GM21529 (cell line): Measurements from ENCODE around the gene PTPRD.
"Not testable (repeated sequence)": the region's sequence is repeated elsewhere in the genome, so short reads cannot be mapped to it uniquely, and the experiment has no call there.

Experiments
- ATAC-seq: cut with Tn5 transposase; IDR thresholded peaks from one replicate; pipeline ENCODE4 v1.9.1; 2021; ENCODE audit not compliant: unreplicated experiment

PTPRD gene

DNA sequence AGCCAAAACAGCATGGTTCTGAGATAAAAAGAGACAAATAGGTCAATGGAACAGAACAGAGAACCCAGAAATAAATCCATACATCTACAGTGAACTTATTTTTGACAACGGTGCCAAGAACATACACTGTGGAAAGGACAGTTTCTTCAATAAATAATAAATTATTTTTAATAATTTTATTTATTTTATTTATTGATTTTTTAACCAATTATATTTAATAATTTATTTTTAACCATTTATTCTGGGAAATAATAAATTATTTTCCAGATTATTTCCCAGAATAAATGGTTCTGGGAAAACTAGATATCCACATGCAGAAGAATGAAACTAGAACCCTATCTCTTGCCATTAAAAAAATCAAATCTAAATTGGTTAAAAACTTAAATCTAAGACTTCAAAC is 1669.4 kb downstream of the PTPRD start:
- ATAC-seq = no peak

DNA sequence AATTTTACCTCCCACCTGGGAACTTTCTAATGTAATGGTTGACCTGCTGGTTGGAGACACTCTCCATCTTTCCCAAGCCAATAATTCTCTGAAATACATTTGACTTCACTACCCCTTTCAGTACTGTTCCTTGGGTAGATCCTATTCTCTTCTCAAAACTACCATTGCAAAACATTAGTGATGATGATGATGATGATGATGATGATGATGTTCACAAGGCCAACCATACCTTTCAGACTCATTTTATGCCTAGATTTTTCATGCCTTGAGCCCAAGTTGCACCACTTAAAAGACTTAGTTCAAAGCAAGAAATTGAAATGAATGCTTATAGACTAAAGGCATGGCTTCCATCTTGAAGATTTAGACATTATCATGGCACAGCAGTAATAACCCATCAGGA is 1672.2 kb downstream of the PTPRD start:
- no peak for ATAC-seq

DNA sequence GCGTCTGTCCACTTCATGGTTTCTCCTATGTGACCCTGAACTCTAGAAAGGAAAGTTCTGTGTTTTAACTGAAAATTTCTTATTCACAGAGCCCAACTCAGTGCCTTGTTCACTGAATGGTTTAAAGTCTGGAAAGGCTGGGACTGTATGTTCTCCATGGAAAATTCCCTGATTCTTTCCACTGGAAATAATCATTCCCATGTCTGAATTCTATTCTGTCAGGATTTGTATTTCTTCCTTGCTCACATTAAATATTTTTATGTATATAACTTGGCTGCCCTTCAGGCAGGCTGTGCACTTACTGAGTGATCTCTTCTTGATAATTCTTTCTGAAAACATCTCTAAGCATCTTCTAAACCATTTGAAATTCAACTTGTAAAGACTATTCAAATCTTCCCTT is 1686.3 kb downstream of the PTPRD start:
- ATAC-seq = no peak

DNA sequence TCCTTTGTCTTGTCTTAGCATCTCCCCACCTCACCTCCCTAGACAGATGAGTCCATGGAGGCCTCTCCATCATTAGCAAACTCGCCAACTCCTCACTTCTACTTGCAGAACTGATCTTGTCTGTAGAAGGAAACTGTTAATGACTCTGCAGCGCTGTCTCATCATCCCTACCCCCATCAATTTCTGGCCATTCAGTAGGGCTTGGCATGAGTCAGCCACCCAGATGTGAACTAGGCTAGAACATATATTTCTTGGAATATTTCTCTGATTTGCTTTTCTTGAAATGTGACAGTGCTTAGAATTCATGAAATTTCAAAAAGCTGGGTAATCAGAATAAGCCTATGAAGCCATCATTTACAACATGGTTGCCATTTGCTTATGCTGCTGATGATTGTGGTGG is 1688.2 kb downstream of the PTPRD start:
- no peak for ATAC-seq

- not testable (repeated sequence) for ATAC-seq
Measured at GRCh38 chr9:8920478-8921183, 1692.2 kb downstream of the PTPRD start.

DNA sequence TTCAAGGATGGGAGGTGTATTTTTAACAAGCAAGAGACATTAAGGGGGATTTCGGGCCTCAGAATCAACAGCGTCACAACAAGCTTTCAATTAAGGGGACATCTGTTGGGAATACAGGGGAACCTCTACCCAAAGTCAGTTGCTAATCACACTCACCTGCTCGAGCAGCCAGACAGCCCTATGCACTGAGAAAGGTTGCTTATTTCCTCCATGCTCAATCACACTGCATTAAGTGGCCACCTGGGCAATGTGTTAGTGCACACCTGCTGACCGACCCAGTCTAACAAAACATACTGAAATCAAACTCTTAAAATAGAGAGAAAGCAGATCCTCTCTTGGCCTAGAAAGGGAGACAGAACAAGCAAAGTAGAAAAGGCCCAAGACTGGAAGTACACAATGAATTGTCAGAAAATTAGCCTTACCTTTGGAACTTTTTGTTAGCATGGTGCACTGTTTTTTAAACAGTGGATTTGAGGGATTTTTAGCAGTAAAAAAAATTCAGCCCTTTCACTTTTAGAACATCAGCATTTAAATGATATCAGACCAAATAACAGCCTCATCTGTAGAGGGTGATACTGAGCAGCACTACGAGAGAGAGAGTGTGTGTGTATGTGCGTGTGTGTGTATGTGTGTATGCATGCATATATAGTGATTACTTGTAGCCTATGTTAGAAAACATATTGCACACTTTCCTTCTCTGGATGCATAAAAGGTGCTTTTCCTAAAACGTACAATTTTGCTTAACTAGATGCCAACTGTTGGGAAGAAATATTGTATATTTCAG is 1694.7 kb downstream of the PTPRD start:
- ATAC-seq = no peak

- no peak for ATAC-seq
Measured at GRCh38 chr9:8916771-8917170, 1696.0 kb downstream of the PTPRD start.

DNA sequence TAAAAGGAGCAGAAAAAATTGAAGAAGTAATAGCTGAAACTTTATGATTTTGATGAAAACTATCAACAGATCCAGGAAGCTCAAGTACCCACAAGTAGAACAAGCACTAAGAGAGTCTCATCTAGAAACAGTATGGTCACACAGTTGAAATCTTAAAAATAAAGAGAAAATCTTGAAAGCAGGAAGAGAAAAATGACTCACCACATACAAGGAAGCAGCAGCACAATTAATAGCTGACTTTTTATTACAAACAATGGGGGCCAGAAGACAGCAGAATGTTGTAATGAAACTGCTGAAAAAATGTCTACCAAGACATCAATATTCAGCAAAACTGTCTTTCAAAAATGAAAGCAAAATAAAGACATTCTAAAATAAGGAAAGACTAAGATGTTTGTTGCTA is 1704.9 kb downstream of the PTPRD start:
- no peak for ATAC-seq

- ATAC-seq = no peak
Measured at GRCh38 chr9:8905731-8906130, 1707.1 kb downstream of the PTPRD start.

GRCh38 chr9:8904771-8905515 is 1707.9 kb downstream of the PTPRD start:
- ATAC-seq = no peak

- no peak for ATAC-seq
Measured at GRCh38 chr9:8903077-8903476, 1709.7 kb downstream of the PTPRD start.

DNA sequence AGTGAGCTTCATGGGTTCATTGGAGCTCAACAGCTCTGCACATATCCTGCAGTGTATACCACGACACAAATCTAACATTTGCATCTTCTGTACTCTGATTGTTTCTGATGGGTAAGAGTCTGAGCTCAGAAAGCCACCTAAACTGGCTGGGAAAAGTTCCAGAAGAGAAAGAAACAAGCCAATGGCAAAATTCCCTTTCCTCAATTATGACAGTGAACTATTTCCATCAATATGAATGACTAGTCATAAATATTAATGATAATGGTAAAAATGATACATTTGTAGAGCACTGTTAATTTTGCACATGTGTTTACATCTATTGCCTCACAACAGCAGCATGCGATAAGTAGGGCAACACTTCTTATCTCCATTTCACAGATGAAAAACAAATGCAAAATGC is 1711.7 kb downstream of the PTPRD start:
- ATAC-seq = no peak

DNA sequence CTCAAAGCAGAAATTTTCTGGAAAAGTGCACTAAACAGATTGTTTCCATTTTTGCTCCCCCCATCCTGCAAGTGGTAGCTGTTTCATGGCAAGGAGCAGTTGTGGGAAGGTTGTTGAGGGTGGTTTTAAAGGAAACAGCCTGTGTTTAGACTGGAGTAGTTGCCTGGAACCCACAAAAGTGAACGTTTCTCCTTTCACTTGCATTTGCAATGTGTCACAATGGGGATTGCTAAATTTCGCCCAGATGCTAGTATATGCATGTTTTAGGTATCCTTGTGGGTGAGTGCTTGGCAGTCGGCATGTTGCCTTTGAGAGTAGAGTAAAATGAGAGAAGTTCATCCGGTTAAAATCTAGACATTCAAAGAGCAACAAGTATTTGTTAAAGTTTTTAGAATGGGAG is 1713.3 kb downstream of the PTPRD start:
- no peak for ATAC-seq

GRCh38 chr9:8895861-8896224 is 1717.0 kb downstream of the PTPRD start:
- ATAC-seq = no peak

- no peak for ATAC-seq
Measured at GRCh38 chr9:8895106-8895860, 1717.5 kb downstream of the PTPRD start.

- ATAC-seq = no peak
Measured at GRCh38 chr9:8890695-8891094, 1722.1 kb downstream of the PTPRD start.

GRCh38 chr9:8889100-8889499 is 1723.7 kb downstream of the PTPRD start:
- ATAC-seq = no peak

DNA sequence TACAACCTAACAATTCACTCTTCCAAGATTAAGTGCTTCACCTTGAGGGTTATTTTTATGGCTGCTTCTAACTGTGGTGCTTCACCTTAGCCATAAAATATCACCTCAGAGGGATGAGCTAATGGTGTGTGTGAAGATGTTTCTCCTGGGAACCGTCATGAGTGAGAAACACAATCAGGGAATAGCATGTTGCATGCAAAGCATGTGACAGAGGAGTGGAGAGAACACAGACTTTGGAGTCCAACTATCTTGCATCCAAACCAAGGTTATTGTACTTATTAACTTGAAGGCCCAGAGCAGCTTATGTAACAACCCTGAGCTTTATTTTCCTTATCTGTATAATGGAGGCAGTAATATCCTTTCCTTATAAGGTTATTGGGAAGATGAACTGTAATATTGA is 1724.2 kb downstream of the PTPRD start:
- no peak for ATAC-seq

GRCh38 chr9:8887369-8887768 is 1725.4 kb downstream of the PTPRD start:
- ATAC-seq = no peak

GRCh38 chr9:8883321-8883720 is 1729.5 kb downstream of the PTPRD start:
- no peak for ATAC-seq

DNA sequence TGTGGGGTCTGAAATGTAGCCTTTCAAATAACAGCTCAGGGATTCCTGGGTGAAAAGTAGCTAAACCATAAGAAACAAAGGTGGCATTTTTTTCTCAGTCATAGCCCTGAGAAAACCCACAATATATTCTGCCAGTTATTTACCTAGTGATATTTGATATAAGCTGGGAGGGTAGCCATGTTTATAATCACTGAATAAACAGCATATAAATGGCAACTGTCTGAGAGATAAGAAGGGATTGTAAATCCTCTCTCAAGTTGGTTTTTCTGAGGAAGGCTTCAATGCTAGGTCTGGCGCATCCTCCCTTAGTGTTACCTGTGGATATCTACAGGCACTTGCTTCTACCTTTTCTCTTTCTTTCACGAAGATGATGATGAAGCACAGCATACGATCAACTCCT is 1732.7 kb downstream of the PTPRD start:
- ATAC-seq = no peak
